ENCODE data around the gene C8G. TPM values are rescaled to one million over a fixed set of nuclear protein-coding genes. Genes with fewer than 3 reads are reported as not detected.

Gene C8G
- total RNA-seq, 1 donor from 2014 or later = 3.4 TPM

DNA sequence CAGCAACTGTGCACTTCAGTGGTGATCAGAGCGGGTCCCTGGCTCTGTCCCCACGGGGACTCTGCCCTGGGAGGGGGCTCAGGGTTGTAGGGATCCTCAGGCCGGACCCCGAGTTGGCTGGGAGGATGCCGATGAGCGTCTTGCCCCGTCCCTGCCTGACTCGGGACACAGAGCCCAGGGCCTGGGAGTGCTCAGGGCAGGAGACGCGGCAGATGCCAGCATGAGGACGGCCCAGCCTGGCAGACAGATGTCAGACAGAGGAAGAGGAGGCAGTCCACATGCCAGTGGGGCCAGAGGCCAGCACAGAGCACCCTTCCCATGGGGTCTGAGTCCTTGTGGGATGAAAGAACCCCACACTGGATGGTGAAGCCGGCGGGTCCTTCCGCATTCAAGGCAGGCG is 18.3 kb downstream of the C8G start:
- ATAC-seq (ENCODE audit: low read depth) (no peak), DNase-seq (no peak)
- H3K9me3 Mint-ChIP-seq = no peaks in the 10 kb centered on the region
- H3K4me1 Mint-ChIP-seq = peaks cover 9% of the 10 kb centered on the region
- ChIA-PET CTCF (no interaction called here), POLR2A (no interaction called here)
- H3K27me3 Mint-ChIP-seq = peaks cover 9% of the 10 kb centered on the region
- H3K4me3 Mint-ChIP-seq = no peak overlapping the region
- intact Hi-C loops (cut with micrococcal nuclease) = no loop called here
- no peaks in the 10 kb centered on the region for H3K36me3 Mint-ChIP-seq (ENCODE audit: low read depth)
- H3K27ac Mint-ChIP-seq = no peak overlapping the region
- TF ChIP-seq CTCF (IDR thresholded peaks at IDR 0.05) = no peak

- TF ChIP-seq CTCF (IDR thresholded peaks at IDR 0.05) = no peak
- no peaks in the 10 kb centered on the region for H3K36me3 Mint-ChIP-seq (ENCODE audit: low read depth)
- peaks cover 9% of the 10 kb centered on the region for H3K27me3 Mint-ChIP-seq
- intact Hi-C loops (cut with micrococcal nuclease) = no loop called here
- ChIA-PET POLR2A (no interaction called here), CTCF (no interaction called here)
- H3K4me1 Mint-ChIP-seq = peaks cover 9% of the 10 kb centered on the region
- no peak overlapping the region for H3K4me3 Mint-ChIP-seq
- no peaks in the 10 kb centered on the region for H3K9me3 Mint-ChIP-seq
- DNase-seq (no peak), ATAC-seq (ENCODE audit: low read depth) (no peak)
- H3K27ac Mint-ChIP-seq = no peak overlapping the region
Measured at GRCh38 chr9:136963751-136964150, 18.7 kb downstream of the C8G start.

- no peaks in the 10 kb centered on the region for H3K9me3 Mint-ChIP-seq
- peaks cover 9% of the 10 kb centered on the region for H3K27me3 Mint-ChIP-seq
- intact Hi-C loops (cut with micrococcal nuclease) = no loop called here
- H3K36me3 Mint-ChIP-seq (ENCODE audit: low read depth) = no peaks in the 10 kb centered on the region
- H3K4me1 Mint-ChIP-seq = peaks cover 9% of the 10 kb centered on the region
- TF ChIP-seq CTCF (IDR thresholded peaks at IDR 0.05) = no peak
- ChIA-PET POLR2A (no interaction called here), CTCF (no interaction called here)
- ATAC-seq (ENCODE audit: low read depth) = no peak
- no peak overlapping the region for H3K4me3 Mint-ChIP-seq
- no peak overlapping the region for H3K27ac Mint-ChIP-seq
- DNase-seq = no peak
Measured at GRCh38 chr9:136964171-136964689, 19.2 kb downstream of the C8G start.

- no peaks in the 10 kb centered on the region for H3K36me3 Mint-ChIP-seq (ENCODE audit: low read depth)
- ATAC-seq (ENCODE audit: low read depth) (no peak), DNase-seq (no peak)
- H3K4me1 Mint-ChIP-seq = peaks cover 9% of the 10 kb centered on the region
- no peak overlapping the region for H3K4me3 Mint-ChIP-seq
- intact Hi-C loops (cut with micrococcal nuclease) = no loop called here
- CTCF ChIA-PET = no interaction called here
- H3K27ac Mint-ChIP-seq = no peak overlapping the region
- no peaks in the 10 kb centered on the region for H3K9me3 Mint-ChIP-seq
- H3K27me3 Mint-ChIP-seq = peaks cover 9% of the 10 kb centered on the region
- no peak for TF ChIP-seq CTCF (IDR thresholded peaks at IDR 0.05)
- POLR2A ChIA-PET = interaction anchor here (0.6 kb wide), 1 partner anchor 31 kb away, joined by 3 read pairs; the partner anchor contains the start of gene CLIC3
Measured at GRCh38 chr9:136964833-136965422, 19.9 kb downstream of the C8G start.

- peak overlapping the region; percentile 64 for H3K4me3 Mint-ChIP-seq
- CTCF ChIA-PET = no interaction called here
- POLR2A ChIA-PET = interaction anchor here (0.6 kb wide), 1 partner anchor 47 kb away, joined by 3 read pairs; no protein-coding TSS in a partner anchor
Measured at GRCh38 chr9:136965771-136966484, 20.9 kb downstream of the C8G start.

More at GRCh38 chr9:136965771-136966484, 20.9 kb downstream of the C8G start:
- H3K4me1 Mint-ChIP-seq = peaks cover 9% of the 10 kb centered on the region
- H3K36me3 Mint-ChIP-seq (ENCODE audit: low read depth) = no peaks in the 10 kb centered on the region
- ATAC-seq (ENCODE audit: low read depth) = peak; percentile 37
- no peak for TF ChIP-seq CTCF (IDR thresholded peaks at IDR 0.05)
- peaks cover 11% of the 10 kb centered on the region for H3K27me3 Mint-ChIP-seq
- no peak overlapping the region for H3K27ac Mint-ChIP-seq
- H3K9me3 Mint-ChIP-seq = no peaks in the 10 kb centered on the region
- no peak for DNase-seq
- intact Hi-C loops (cut with micrococcal nuclease) = no loop called here
